Mammary epithelial cell (primary cell): Measurements from ENCODE around the gene SGO1.

ENCODE experiments used
- CTCF ChIP-seq, 2 donors: IDR thresholded peaks in 1 of 2; conservative IDR thresholded peaks in 1 of 2; 2 replicates each; pipeline ENCODE4 v1.5.1; 2011 to 2012; ENCODE audit warnings: inconsistent platforms in 2 of 2, low read length in 2 of 2, mild to moderate bottlenecking in 2 of 2, control low read depth in 1 of 2, low read depth in 1 of 2; ENCODE audit not compliant: insufficient read depth in 1 of 2; ENCODE audit errors: extremely low read depth in 1 of 2
- EZH2 ChIP-seq: IDR thresholded peaks from 2 replicates; pipeline ENCODE4 v1.6.1; 2012; ENCODE audit warnings: low read length, inconsistent platforms, borderline replicate concordance

- TF ChIP-seq EZH2 (no peak), CTCF (conservative IDR thresholded peaks at IDR 0.05 in 1 of 2, IDR thresholded peaks at IDR 0.05 in 1 of 2; ENCODE audit: extremely low read depth in 1 of 2, insufficient read depth in 1 of 2, low read depth in 1 of 2, low read length in 2 of 2) (no peak)
These were observed 42.5 kb downstream of the SGO1 start for GRCh38 chr3:20143519-20143918.
